Colon (tissue), 2 donors: ENCODE results near the gene VSTM2L.

Experiments used
- FAIRE-seq: peaks from 2 replicates; lab custom pipeline; 2012; peaks lifted over from hg19 to GRCh38; lab: Jason Lieb, UNC
- donor health status: control.
- donor health status: control.

VSTM2L gene

GRCh38 chr20:37970856-37971245 lies 67.9 kb downstream of the VSTM2L start:
- FAIRE-seq, result no peak

- FAIRE-seq, result no peak
These were observed 68.7 kb downstream of the VSTM2L start for GRCh38 chr20:37971561-37972127.

- no peak for FAIRE-seq
These were observed 69.5 kb downstream of the VSTM2L start for GRCh38 chr20:37972256-37973058.

GRCh38 chr20:37973059-37973910 lies 70.4 kb downstream of the VSTM2L start:
- no peak for FAIRE-seq

GRCh38 chr20:37976887-37977286 lies 74.0 kb downstream of the VSTM2L start:
- no peak for FAIRE-seq

GRCh38 chr20:37977338-37977737 lies 74.4 kb downstream of the VSTM2L start:
- no peak for FAIRE-seq

- FAIRE-seq, result no peak
These were observed 74.9 kb downstream of the VSTM2L start for GRCh38 chr20:37977786-37978185.

- no peak for FAIRE-seq
These were observed 76.4 kb downstream of the VSTM2L start for GRCh38 chr20:37979021-37979985.

GRCh38 chr20:37980383-37980782 lies 77.5 kb downstream of the VSTM2L start:
- no peak for FAIRE-seq

- no peak for FAIRE-seq
These were observed 77.9 kb downstream of the VSTM2L start for GRCh38 chr20:37980876-37981275.

- no peak for FAIRE-seq
These were observed 78.6 kb downstream of the VSTM2L start for GRCh38 chr20:37981568-37981967.

GRCh38 chr20:37983286-37983685 lies 80.4 kb downstream of the VSTM2L start:
- FAIRE-seq, result no peak

GRCh38 chr20:37984018-37984785 lies 81.3 kb downstream of the VSTM2L start:
- no peak for FAIRE-seq

- no peak for FAIRE-seq
These were observed 83.3 kb downstream of the VSTM2L start for GRCh38 chr20:37986044-37986858.

- no peak for FAIRE-seq
These were observed 84.1 kb downstream of the VSTM2L start for GRCh38 chr20:37986873-37987601.

GRCh38 chr20:37987602-37988290 lies 84.8 kb downstream of the VSTM2L start:
- FAIRE-seq, result no peak

- no peak for FAIRE-seq
These were observed 85.5 kb downstream of the VSTM2L start for GRCh38 chr20:37988306-37988954.

- no peak for FAIRE-seq
These were observed 86.8 kb downstream of the VSTM2L start for GRCh38 chr20:37989601-37990295.
